ENCODE results near the gene KLK12. TPM values are rescaled to one million over a fixed set of nuclear protein-coding genes. Genes with fewer than 3 reads are reported as not detected.

KLK12 gene
- total and polyA plus RNA-seq, 2 of the 13 experiments (the other 11 are each of a cell fraction or from before 2014, with no cell fraction given): not detected

GRCh38 chr19:51016798-51017683 lies 17.8 kb downstream of the KLK12 start:
- Histone ChIP-seq H3K27me3 (ENCODE audit: control insufficient read depth in 1 of 2, insufficient read depth in 2 of 2, low read length in 2 of 2) (peaks cover 3 to 31% of the 10 kb centered on the region in 2 experiments; a peak in 4 of 5 replicates), H3K4me3 (replicated peaks in 1 of 3; ENCODE audit: insufficient read depth in 1 of 3, low read depth in 2 of 3, low read length in 3 of 3) (peak overlapping the region in 1 of 3 experiments; percentile 16; a peak in 1 of 6 replicates), H2AFZ (ENCODE audit: low read length) (no peak overlapping the region), H3K36me3 (replicated peaks in 1 of 2; ENCODE audit: control insufficient read depth in 1 of 2, insufficient read depth in 2 of 2, low read length in 2 of 2) (no peaks in the 10 kb centered on the region), H3K9ac (ENCODE audit: insufficient read depth, low read depth, low read length) (no peak overlapping the region), H3K4me2 (ENCODE audit: low read depth, low read length) (no peak overlapping the region), H3K9me3 (ENCODE audit: low read length) (no peaks in the 10 kb centered on the region), H3K79me2 (ENCODE audit: insufficient read depth, low read length) (no peaks in the 10 kb centered on the region), H3K4me1 (ENCODE audit: insufficient read depth, low read length) (0 out of 2 replicates have a peak, but pooled peaks cover 4% of the 10 kb centered on the region), H3K27ac (ENCODE audit: extremely low read length, insufficient read depth, low read length) (no peak overlapping the region), H4K20me1 (ENCODE audit: insufficient read depth, low read length) (no peaks in the 10 kb centered on the region)
- ATAC-seq (peak; percentile 79), DNase-seq (ENCODE audit: low spot score) (peak; percentile 31), FAIRE-seq (no peak)
- CTCF ChIA-PET (ENCODE audit: low intra/inter-chr PET ratio, low total read pairs): interaction anchor here (1.1 to 1.5 kb wide), 4 partner anchors 77 to 88 kb away, joined by 3 to 10 read pairs (median 3); no protein-coding TSS in a partner anchor
- WGBS (ENCODE audit: low lambda C conversion rate): 20% methylated on average over 47 of the region's 68 CpGs
- BruUV-seq (replicated peaks): no TSS peak
- intact Hi-C loops (cut with micrococcal nuclease; ENCODE audit: unreplicated experiment): loop anchor here (10.0 kb wide), 1 partner anchor 82 kb away; no protein-coding TSS in a partner anchor
- in situ Hi-C loops (cut with HindIII; ENCODE audit: extremely low pct_ligation_motif_present, low pct_unique_long_range_greater_than_20kb): loop anchor here (5.0 kb wide), 2 partner anchors 75 to 85 kb away; no protein-coding TSS in a partner anchor
- POLR2A ChIA-PET: no interaction called here
- no peak for TF ChIP-seq NCOA1 (CRISPR knock-in tag; IDR thresholded peaks at IDR 0.05)
- TF ChIP-seq TEAD3 (CRISPR knock-in tag; optimal IDR thresholded peaks at IDR 0.05; ENCODE audit: borderline replicate concordance): peak; percentile 33
- TF ChIP-seq RAD21 (CRISPR knock-in tag; IDR thresholded peaks at IDR 0.05): peak; percentile 53; the same call in 1 of the 2 replicates
- TF ChIP-seq ZNF441 (CRISPR knock-in tag; IDR thresholded peaks at IDR 0.05; ENCODE audit: borderline replicate concordance): no peak
- TF ChIP-seq PCBP2 (optimal IDR thresholded peaks at IDR 0.05; ENCODE audit: low read depth, low read length, poor library complexity, severe bottlenecking): no peak
- TF ChIP-seq ZSCAN12 (CRISPR knock-in tag; IDR thresholded peaks at IDR 0.05): no peak
- TF ChIP-seq DZIP1 (CRISPR knock-in tag; IDR thresholded peaks at IDR 0.05): no peak
- TF ChIP-seq RNF219 (CRISPR knock-in tag; IDR thresholded peaks at IDR 0.05): no peak
- TF ChIP-seq AKNA (CRISPR knock-in tag; IDR thresholded peaks at IDR 0.05; ENCODE audit: borderline replicate concordance): no peak
- no peak for TF ChIP-seq FLYWCH1 (CRISPR knock-in tag; IDR thresholded peaks at IDR 0.05)
- no peak for TF ChIP-seq ZNF580 (CRISPR knock-in tag; IDR thresholded peaks at IDR 0.05; ENCODE audit: borderline replicate concordance, low read depth)
- no peak for TF ChIP-seq ZNF432 (CRISPR knock-in tag; IDR thresholded peaks at IDR 0.05; ENCODE audit: borderline replicate concordance)

Measured in HepG2 (cell line).